GM23338 (cell line): ENCODE data around the gene TTLL8. TPM values are rescaled to one million over a fixed set of nuclear protein-coding genes. Genes with fewer than 3 reads are reported as not detected.

Source experiments
- ATAC-seq: fragments of 200-7000 bp; cut with Tn5 transposase; 3 replicates; pipeline ENCODE4 v1.9.1; 2020
- DNase-seq: peaks from one replicate; pipeline ENCODE4 v3.0.0-alpha.2; 2015; ENCODE audit warnings: low spot score
- H2AFZ ChIP-seq: fragments of 200-600 bp; sonication (generic); 2 replicates; pipeline ENCODE4 v1.8.0; 2016; ENCODE audit warnings: antibody characterized with exemption, mild to moderate bottlenecking, moderate library complexity
- H3F3A ChIP-seq: fragments of 200-600 bp; sonication (generic); replicated peaks from 2 replicates; pipeline ENCODE4 v1.8.0; 2017; ENCODE audit warnings: antibody characterized with exemption, mixed run types, low read depth
- H3K27ac ChIP-seq: fragments of 200-600 bp; sonication (generic); 2 replicates; pipeline ENCODE4 v1.6.1; 2016; ENCODE audit warnings: low read depth
- H3K27me3 ChIP-seq: fragments of 200-600 bp; sonication (generic); 2 replicates; pipeline ENCODE4 v1.8.0; 2016; ENCODE audit warnings: mild to moderate bottlenecking, mixed run types, moderate library complexity; ENCODE audit not compliant: insufficient read depth
- H3K36me3 ChIP-seq: fragments of 200-600 bp; sonication (generic); 2 replicates; pipeline ENCODE4 v1.8.0; 2016; ENCODE audit warnings: mild to moderate bottlenecking; ENCODE audit not compliant: insufficient read depth
- H3K4me1 ChIP-seq: fragments of 200-600 bp; sonication (generic); 2 replicates; pipeline ENCODE4 v1.8.0; 2016; ENCODE audit warnings: mild to moderate bottlenecking, moderate library complexity; ENCODE audit not compliant: insufficient read depth
- H3K4me2 ChIP-seq: fragments of 200-600 bp; sonication (generic); 2 replicates; pipeline ENCODE4 v1.7.1; 2017; ENCODE audit warnings: mixed run types
- H3K4me3 ChIP-seq: fragments of 200-600 bp; sonication (generic); 2 replicates; pipeline ENCODE4 v1.6.1; 2016; ENCODE audit warnings: mixed run types
- H3K79me2 ChIP-seq: fragments of 200-600 bp; sonication (generic); replicated peaks from 2 replicates; pipeline ENCODE4 v1.8.0; 2017; ENCODE audit warnings: mild to moderate bottlenecking; ENCODE audit not compliant: insufficient read depth
- H3K9me2 ChIP-seq: fragments of 200-600 bp; sonication (generic); 2 replicates; pipeline ENCODE4 v1.8.0; 2017; ENCODE audit not compliant: insufficient read depth
- H4K20me1 ChIP-seq: fragments of 200-600 bp; sonication (generic); replicated peaks from 2 replicates; pipeline ENCODE4 v1.8.0; 2017; ENCODE audit warnings: mild to moderate bottlenecking; ENCODE audit not compliant: insufficient read depth
- H3K27ac Mint-ChIP-seq: 2 replicates; pipeline ENCODE4 v1.8.0; 2020; ENCODE audit warnings: inconsistent platforms, mild to moderate bottlenecking, moderate library complexity, mixed read lengths
- H3K27me3 Mint-ChIP-seq: 3 replicates; pipeline ENCODE4 v1.8.0; 2022; ENCODE audit warnings: low read depth, mild to moderate bottlenecking, moderate library complexity, mixed read lengths, inconsistent platforms; ENCODE audit not compliant: insufficient read depth, poor library complexity
- H3K36me3 Mint-ChIP-seq: 3 replicates; pipeline ENCODE4 v1.8.0; 2021; ENCODE audit warnings: low read depth, mild to moderate bottlenecking, inconsistent platforms, moderate library complexity, mixed read lengths
- H3K4me1 Mint-ChIP-seq: 3 replicates; pipeline ENCODE4 v1.8.0; 2020; ENCODE audit warnings: mild to moderate bottlenecking, inconsistent platforms, mixed read lengths
- H3K4me3 Mint-ChIP-seq: 3 replicates; pipeline ENCODE4 v1.8.0; 2021; ENCODE audit warnings: moderate library complexity, mild to moderate bottlenecking, inconsistent platforms, mixed read lengths
- H3K9me3 Mint-ChIP-seq: 3 replicates; pipeline ENCODE4 v1.8.0; 2020; ENCODE audit warnings: moderate library complexity, mild to moderate bottlenecking, inconsistent platforms, mixed read lengths
- EZH2 ChIP-seq: fragments of 200-600 bp; sonication (generic); IDR thresholded peaks from one replicate; pipeline ENCODE4 v1.8.0; 2017; ENCODE audit warnings: antibody characterized with exemption, mild to moderate bottlenecking, low read depth; ENCODE audit not compliant: unreplicated experiment
- EZH2phosphoT487 ChIP-seq: fragments of 200-600 bp; sonication (generic); IDR thresholded peaks from one replicate; pipeline ENCODE4 v1.8.1; 2018; ENCODE audit warnings: antibody characterized with exemption; ENCODE audit not compliant: unreplicated experiment
- NANOG ChIP-seq: IDR thresholded peaks from 2 replicates; pipeline ENCODE4 v1.6.1; 2016; ENCODE audit warnings: antibody characterized with exemption, borderline replicate concordance
- POLR2AphosphoS5 ChIP-seq: IDR thresholded peaks from 2 replicates; pipeline ENCODE4 v1.6.1; 2016; ENCODE audit warnings: antibody characterized with exemption, low read depth
- STAT1 ChIP-seq: IDR thresholded peaks from one replicate; pipeline ENCODE4 v1.6.1; 2016; ENCODE audit warnings: antibody characterized with exemption; ENCODE audit not compliant: unreplicated experiment
- ZNF114 ChIP-seq: fragments of 250-450 bp; sonication (Bioruptor Pico); IDR thresholded peaks from 2 replicates; pipeline ENCODE4 v1.5.0; 2020; ENCODE audit warnings: mild to moderate bottlenecking, moderate library complexity
- ZNF331 ChIP-seq: fragments of 250-450 bp; sonication (Bioruptor Pico); IDR thresholded peaks from 2 replicates; pipeline ENCODE4 v1.5.0; 2020; ENCODE audit warnings: low read depth, mild to moderate bottlenecking, moderate library complexity
- polyA plus RNA-seq: library from polyadenylated mRNA; unstranded; fragments of >200 nt; fragmentation: Nextera tagmentation; extraction: Ambion mirVana; gene quantifications from 2 replicates; pipeline ENCODE4 v1.2.1, GENCODE V29; 2016
- total RNA-seq: library from RNA; depleted of rRNA; stranded (reverse); fragments of >200 nt; shearing (Covaris generic); gene quantifications from 2 replicates; pipeline ENCODE4 v1.2.3, GENCODE V29; 2014
- TF ChIP-seq, protein P1 (sequence below): IDR thresholded peaks from one replicate; pipeline ENCODE4 v1.6.1; 2018; ENCODE audit warnings: antibody characterized with exemption; ENCODE audit not compliant: unreplicated experiment
- TF ChIP-seq, protein P2 (sequence below): fragments of 250-450 bp; sonication (Bioruptor Pico); IDR thresholded peaks from 2 replicates; pipeline ENCODE4 v1.5.0; 2020; ENCODE audit warnings: mild to moderate bottlenecking, moderate library complexity

The TTLL8 gene
- total and polyA plus RNA-seq, 2 experiments from 2014 or later: not detected

- Histone ChIP-seq H3K27ac (no peak overlapping the region), H4K20me1 (0 out of 2 replicates have a peak, but pooled peaks cover 3% of the 10 kb centered on the region), H3K4me2 (no peak overlapping the region), H3K9me2 (no peaks in the 10 kb centered on the region), H3K27me3 (peaks cover 22% of the 10 kb centered on the region), H3K79me2 (no peaks in the 10 kb centered on the region), H2AFZ (no peak overlapping the region), H3K4me3 (no peak overlapping the region), H3K36me3 (no peaks in the 10 kb centered on the region), H3F3A (no peaks in the 10 kb centered on the region), H3K4me1 (peaks cover 7% of the 10 kb centered on the region; the same call in 1 of the 2 replicates)
- ATAC-seq: no peak
- H3K9me3 Mint-ChIP-seq: no peaks in the 10 kb centered on the region
- peaks cover 15% of the 10 kb centered on the region; the same call in 2 of the 3 replicates for H3K4me1 Mint-ChIP-seq
- H3K27me3 Mint-ChIP-seq: peaks cover 19% of the 10 kb centered on the region
- H3K27ac Mint-ChIP-seq: no peak overlapping the region
- no peak for DNase-seq
- TF ChIP-seq NANOG: no peak
- no peak for TF ChIP-seq STAT1
- TF ChIP-seq ZNF331 (CRISPR knock-in tag): no peak
- TF ChIP-seq, protein P1, sequence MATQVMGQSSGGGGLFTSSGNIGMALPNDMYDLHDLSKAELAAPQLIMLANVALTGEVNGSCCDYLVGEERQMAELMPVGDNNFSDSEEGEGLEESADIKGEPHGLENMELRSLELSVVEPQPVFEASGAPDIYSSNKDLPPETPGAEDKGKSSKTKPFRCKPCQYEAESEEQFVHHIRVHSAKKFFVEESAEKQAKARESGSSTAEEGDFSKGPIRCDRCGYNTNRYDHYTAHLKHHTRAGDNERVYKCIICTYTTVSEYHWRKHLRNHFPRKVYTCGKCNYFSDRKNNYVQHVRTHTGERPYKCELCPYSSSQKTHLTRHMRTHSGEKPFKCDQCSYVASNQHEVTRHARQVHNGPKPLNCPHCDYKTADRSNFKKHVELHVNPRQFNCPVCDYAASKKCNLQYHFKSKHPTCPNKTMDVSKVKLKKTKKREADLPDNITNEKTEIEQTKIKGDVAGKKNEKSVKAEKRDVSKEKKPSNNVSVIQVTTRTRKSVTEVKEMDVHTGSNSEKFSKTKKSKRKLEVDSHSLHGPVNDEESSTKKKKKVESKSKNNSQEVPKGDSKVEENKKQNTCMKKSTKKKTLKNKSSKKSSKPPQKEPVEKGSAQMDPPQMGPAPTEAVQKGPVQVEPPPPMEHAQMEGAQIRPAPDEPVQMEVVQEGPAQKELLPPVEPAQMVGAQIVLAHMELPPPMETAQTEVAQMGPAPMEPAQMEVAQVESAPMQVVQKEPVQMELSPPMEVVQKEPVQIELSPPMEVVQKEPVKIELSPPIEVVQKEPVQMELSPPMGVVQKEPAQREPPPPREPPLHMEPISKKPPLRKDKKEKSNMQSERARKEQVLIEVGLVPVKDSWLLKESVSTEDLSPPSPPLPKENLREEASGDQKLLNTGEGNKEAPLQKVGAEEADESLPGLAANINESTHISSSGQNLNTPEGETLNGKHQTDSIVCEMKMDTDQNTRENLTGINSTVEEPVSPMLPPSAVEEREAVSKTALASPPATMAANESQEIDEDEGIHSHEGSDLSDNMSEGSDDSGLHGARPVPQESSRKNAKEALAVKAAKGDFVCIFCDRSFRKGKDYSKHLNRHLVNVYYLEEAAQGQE: no peak
- TF ChIP-seq EZH2phosphoT487: no peak
- TF ChIP-seq EZH2: no peak
- no peak for TF ChIP-seq POLR2AphosphoS5
- TF ChIP-seq, protein P2, sequence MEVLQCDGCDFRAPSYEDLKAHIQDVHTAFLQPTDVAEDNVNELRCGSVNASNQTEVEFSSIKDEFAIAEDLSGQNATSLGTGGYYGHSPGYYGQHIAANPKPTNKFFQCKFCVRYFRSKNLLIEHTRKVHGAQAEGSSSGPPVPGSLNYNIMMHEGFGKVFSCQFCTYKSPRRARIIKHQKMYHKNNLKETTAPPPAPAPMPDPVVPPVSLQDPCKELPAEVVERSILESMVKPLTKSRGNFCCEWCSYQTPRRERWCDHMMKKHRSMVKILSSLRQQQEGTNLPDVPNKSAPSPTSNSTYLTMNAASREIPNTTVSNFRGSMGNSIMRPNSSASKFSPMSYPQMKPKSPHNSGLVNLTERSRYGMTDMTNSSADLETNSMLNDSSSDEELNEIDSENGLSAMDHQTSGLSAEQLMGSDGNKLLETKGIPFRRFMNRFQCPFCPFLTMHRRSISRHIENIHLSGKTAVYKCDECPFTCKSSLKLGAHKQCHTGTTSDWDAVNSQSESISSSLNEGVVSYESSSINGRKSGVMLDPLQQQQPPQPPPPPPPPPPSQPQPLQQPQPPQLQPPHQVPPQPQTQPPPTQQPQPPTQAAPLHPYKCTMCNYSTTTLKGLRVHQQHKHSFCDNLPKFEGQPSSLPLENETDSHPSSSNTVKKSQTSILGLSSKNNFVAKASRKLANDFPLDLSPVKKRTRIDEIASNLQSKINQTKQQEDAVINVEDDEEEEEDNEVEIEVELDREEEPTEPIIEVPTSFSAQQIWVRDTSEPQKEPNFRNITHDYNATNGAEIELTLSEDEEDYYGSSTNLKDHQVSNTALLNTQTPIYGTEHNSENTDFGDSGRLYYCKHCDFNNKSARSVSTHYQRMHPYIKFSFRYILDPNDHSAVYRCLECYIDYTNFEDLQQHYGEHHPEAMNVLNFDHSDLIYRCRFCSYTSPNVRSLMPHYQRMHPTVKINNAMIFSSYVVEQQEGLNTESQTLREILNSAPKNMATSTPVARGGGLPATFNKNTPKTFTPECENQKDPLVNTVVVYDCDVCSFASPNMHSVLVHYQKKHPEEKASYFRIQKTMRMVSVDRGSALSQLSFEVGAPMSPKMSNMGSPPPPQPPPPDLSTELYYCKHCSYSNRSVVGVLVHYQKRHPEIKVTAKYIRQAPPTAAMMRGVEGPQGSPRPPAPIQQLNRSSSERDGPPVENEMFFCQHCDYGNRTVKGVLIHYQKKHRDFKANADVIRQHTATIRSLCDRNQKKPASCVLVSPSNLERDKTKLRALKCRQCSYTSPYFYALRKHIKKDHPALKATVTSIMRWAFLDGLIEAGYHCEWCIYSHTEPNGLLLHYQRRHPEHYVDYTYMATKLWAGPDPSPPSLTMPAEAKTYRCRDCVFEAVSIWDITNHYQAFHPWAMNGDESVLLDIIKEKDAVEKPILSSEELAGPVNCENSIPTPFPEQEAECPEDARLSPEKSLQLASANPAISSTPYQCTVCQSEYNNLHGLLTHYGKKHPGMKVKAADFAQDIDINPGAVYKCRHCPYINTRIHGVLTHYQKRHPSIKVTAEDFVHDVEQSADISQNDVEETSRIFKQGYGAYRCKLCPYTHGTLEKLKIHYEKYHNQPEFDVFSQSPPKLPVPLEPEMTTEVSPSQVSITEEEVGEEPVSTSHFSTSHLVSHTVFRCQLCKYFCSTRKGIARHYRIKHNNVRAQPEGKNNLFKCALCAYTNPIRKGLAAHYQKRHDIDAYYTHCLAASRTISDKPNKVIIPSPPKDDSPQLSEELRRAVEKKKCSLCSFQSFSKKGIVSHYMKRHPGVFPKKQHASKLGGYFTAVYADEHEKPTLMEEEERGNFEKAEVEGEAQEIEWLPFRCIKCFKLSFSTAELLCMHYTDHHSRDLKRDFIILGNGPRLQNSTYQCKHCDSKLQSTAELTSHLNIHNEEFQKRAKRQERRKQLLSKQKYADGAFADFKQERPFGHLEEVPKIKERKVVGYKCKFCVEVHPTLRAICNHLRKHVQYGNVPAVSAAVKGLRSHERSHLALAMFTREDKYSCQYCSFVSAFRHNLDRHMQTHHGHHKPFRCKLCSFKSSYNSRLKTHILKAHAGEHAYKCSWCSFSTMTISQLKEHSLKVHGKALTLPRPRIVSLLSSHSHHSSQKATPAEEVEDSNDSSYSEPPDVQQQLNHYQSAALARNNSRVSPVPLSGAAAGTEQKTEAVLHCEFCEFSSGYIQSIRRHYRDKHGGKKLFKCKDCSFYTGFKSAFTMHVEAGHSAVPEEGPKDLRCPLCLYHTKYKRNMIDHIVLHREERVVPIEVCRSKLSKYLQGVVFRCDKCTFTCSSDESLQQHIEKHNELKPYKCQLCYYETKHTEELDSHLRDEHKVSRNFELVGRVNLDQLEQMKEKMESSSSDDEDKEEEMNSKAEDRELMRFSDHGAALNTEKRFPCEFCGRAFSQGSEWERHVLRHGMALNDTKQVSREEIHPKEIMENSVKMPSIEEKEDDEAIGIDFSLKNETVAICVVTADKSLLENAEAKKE (CRISPR knock-in tag): no peak
- no peak for TF ChIP-seq ZNF114 (CRISPR knock-in tag)
- H3K36me3 Mint-ChIP-seq: no peaks in the 10 kb centered on the region
- H3K4me3 Mint-ChIP-seq: no peak overlapping the region
Measured at GRCh38 chr22:50007057-50007511, 51.0 kb downstream of the TTLL8 start.
